Measurements from ENCODE around the gene CFAP54. TPM values are rescaled to one million over a fixed set of nuclear protein-coding genes. Genes with fewer than 3 reads are reported as not detected.

CFAP54 gene, protein sequence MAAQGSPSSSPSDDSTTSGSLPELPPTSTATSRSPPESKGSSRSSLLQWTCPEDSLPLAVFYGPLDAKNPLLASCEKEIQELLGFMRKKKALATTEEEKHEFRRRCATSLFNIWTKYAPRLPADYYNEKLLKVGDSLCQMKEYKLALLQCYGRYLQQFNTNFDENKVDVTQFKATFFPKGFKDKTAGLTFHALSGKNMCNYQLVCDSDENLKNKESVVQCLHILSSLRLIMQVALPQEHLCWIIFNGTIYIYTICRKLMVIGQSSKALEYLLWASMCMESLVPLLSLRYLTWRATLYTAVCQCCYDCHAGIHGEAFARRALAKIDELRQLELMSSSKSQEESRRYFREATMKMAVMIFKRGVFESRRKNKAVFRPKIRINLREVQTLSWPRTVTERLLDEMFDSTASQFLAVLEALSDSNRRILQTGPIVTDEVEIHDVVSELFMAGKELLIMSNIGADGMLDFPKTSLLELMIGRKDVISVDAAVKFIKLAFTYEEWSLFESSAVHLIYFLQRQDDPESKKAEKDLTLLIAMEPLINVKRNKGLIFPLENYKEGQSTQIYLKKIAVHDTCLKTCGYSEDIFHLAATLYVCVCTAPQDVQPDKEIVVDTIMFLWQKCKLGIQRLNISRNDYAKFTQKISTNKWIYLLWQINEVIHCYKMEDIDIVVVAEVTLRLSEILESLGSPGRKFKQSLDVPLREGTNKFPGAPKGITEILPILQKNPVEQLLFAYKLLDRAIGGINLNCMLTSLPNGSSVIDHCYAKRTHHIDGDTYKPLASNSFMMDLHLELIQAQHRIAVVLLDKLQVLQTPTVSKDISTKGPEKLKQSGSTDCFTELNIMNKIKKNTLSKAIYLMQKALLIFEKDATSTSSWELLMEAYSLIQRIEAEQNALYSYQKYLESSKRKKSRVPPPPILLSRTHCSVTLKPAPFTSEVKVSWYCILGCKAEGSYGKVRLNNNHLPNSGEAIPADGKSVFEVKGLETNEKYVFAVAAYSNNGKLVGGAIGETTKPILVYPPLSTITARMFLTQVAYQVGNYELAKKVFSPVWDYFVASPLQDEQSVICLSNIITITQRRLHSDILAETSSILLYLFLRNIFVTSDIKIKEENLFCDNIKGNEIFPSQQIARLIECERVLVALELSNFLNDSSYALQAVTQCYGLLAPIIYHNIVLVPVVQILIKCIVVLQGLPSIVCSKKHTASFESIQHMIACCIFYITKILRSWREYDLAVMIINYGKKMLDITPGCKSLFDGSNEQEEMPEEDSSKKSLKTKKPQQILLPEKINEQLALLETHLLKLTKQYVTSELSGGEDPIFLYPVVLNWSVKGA (N-terminal part only)
- total RNA-seq (2014; rRNA removed; shearing (Covaris generic)): 0.07 and 0.70 TPM in 2 replicates
- polyA plus RNA-seq (2016; fragmentation: Nextera tagmentation; extraction: Ambion mirVana): 0.30 and 0.76 TPM in 2 replicates
- long read RNA-seq: 0 reads

DNA sequence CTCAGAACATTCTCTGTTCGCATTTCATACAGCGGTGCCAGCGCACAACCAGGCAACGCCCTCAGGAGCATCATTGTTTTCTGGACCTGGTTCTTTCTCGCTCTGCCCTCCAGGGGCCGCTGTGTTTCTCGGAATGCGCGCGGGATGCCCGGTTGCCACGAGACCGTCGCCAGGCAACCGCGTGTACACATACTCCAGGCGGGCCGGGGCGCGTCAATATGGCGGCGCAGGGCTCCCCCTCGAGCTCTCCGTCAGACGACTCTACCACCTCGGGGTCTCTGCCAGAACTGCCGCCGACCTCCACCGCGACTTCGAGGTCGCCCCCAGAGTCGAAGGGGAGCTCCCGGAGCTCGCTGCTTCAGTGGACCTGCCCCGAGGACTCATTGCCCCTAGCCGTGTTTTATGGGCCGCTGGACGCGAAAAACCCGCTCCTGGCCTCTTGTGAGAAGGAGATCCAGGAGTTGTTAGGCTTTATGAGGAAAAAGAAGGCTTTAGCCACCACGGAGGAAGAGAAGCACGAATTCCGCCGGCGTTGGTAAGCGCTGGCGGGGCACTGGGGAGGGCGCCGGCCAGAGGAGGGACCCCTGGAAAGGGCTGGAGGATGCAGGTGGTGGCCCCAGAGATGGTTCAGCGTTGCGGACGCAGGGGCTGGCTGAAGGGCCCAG lies at the start of gene CFAP54:
Gene CFAP54, plus strand, starts transcription at position 186 of the 665 bp plus-strand sequence. Its CDS starts 33 bp downstream, at position 219.
- Mint-ChIP-seq H3K4me1 (no peaks in the 10 kb centered on the region; the same call in 1 of the 3 replicates), H3K9me3 (no peaks in the 10 kb centered on the region), H3K36me3 (ENCODE audit: low read depth) (no peaks in the 10 kb centered on the region), H3K27ac (no peak within 1 kb of the TSS), H3K4me3 (peak within 1 kb of the TSS; percentile 93), H3K27me3 (ENCODE audit: insufficient read depth, low read depth, poor library complexity) (peaks cover 6% of the 10 kb centered on the region)
- peak within 1 kb of the TSS; percentile 86 for H3K4me3 ChIP-seq
- no peaks in the 10 kb centered on the region for H3K36me3 ChIP-seq (ENCODE audit: insufficient read depth)
- H3K4me1 ChIP-seq (ENCODE audit: insufficient read depth): no peaks in the 10 kb centered on the region
- H3K27ac ChIP-seq (ENCODE audit: low read depth): no peak within 1 kb of the TSS
- ATAC-seq (peak; percentile 98), DNase-seq (ENCODE audit: low spot score) (peak; percentile 98)
- H3K9me2 ChIP-seq (ENCODE audit: insufficient read depth): no peaks in the 10 kb centered on the region
- no peaks in the 10 kb centered on the region for H3F3A ChIP-seq (replicated peaks; ENCODE audit: low read depth)
- H2AFZ ChIP-seq: peak within 1 kb of the TSS; percentile 100
- no peaks in the 10 kb centered on the region for H3K79me2 ChIP-seq (replicated peaks; ENCODE audit: insufficient read depth)
- peak within 1 kb of the TSS; percentile 85 for H3K4me2 ChIP-seq
- no peaks in the 10 kb centered on the region for H4K20me1 ChIP-seq (replicated peaks; ENCODE audit: insufficient read depth)
- H3K27me3 ChIP-seq (ENCODE audit: insufficient read depth): peaks cover 16% of the 10 kb centered on the region; the same call in 1 of the 2 replicates
- TF ChIP-seq ZNF331 (CRISPR knock-in tag; IDR thresholded peaks at IDR 0.05; ENCODE audit: low read depth): no peak
- no peak for TF ChIP-seq JUNB (IDR thresholded peaks at IDR 0.05; ENCODE audit: unreplicated experiment)
- no peak for TF ChIP-seq STAT1 (IDR thresholded peaks at IDR 0.05; ENCODE audit: unreplicated experiment)
- no peak for TF ChIP-seq POLR2AphosphoS5 (IDR thresholded peaks at IDR 0.05; ENCODE audit: low read depth)
- TF ChIP-seq, protein P1, sequence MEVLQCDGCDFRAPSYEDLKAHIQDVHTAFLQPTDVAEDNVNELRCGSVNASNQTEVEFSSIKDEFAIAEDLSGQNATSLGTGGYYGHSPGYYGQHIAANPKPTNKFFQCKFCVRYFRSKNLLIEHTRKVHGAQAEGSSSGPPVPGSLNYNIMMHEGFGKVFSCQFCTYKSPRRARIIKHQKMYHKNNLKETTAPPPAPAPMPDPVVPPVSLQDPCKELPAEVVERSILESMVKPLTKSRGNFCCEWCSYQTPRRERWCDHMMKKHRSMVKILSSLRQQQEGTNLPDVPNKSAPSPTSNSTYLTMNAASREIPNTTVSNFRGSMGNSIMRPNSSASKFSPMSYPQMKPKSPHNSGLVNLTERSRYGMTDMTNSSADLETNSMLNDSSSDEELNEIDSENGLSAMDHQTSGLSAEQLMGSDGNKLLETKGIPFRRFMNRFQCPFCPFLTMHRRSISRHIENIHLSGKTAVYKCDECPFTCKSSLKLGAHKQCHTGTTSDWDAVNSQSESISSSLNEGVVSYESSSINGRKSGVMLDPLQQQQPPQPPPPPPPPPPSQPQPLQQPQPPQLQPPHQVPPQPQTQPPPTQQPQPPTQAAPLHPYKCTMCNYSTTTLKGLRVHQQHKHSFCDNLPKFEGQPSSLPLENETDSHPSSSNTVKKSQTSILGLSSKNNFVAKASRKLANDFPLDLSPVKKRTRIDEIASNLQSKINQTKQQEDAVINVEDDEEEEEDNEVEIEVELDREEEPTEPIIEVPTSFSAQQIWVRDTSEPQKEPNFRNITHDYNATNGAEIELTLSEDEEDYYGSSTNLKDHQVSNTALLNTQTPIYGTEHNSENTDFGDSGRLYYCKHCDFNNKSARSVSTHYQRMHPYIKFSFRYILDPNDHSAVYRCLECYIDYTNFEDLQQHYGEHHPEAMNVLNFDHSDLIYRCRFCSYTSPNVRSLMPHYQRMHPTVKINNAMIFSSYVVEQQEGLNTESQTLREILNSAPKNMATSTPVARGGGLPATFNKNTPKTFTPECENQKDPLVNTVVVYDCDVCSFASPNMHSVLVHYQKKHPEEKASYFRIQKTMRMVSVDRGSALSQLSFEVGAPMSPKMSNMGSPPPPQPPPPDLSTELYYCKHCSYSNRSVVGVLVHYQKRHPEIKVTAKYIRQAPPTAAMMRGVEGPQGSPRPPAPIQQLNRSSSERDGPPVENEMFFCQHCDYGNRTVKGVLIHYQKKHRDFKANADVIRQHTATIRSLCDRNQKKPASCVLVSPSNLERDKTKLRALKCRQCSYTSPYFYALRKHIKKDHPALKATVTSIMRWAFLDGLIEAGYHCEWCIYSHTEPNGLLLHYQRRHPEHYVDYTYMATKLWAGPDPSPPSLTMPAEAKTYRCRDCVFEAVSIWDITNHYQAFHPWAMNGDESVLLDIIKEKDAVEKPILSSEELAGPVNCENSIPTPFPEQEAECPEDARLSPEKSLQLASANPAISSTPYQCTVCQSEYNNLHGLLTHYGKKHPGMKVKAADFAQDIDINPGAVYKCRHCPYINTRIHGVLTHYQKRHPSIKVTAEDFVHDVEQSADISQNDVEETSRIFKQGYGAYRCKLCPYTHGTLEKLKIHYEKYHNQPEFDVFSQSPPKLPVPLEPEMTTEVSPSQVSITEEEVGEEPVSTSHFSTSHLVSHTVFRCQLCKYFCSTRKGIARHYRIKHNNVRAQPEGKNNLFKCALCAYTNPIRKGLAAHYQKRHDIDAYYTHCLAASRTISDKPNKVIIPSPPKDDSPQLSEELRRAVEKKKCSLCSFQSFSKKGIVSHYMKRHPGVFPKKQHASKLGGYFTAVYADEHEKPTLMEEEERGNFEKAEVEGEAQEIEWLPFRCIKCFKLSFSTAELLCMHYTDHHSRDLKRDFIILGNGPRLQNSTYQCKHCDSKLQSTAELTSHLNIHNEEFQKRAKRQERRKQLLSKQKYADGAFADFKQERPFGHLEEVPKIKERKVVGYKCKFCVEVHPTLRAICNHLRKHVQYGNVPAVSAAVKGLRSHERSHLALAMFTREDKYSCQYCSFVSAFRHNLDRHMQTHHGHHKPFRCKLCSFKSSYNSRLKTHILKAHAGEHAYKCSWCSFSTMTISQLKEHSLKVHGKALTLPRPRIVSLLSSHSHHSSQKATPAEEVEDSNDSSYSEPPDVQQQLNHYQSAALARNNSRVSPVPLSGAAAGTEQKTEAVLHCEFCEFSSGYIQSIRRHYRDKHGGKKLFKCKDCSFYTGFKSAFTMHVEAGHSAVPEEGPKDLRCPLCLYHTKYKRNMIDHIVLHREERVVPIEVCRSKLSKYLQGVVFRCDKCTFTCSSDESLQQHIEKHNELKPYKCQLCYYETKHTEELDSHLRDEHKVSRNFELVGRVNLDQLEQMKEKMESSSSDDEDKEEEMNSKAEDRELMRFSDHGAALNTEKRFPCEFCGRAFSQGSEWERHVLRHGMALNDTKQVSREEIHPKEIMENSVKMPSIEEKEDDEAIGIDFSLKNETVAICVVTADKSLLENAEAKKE (CRISPR knock-in tag; IDR thresholded peaks at IDR 0.05): no peak
- TF ChIP-seq, protein P2, sequence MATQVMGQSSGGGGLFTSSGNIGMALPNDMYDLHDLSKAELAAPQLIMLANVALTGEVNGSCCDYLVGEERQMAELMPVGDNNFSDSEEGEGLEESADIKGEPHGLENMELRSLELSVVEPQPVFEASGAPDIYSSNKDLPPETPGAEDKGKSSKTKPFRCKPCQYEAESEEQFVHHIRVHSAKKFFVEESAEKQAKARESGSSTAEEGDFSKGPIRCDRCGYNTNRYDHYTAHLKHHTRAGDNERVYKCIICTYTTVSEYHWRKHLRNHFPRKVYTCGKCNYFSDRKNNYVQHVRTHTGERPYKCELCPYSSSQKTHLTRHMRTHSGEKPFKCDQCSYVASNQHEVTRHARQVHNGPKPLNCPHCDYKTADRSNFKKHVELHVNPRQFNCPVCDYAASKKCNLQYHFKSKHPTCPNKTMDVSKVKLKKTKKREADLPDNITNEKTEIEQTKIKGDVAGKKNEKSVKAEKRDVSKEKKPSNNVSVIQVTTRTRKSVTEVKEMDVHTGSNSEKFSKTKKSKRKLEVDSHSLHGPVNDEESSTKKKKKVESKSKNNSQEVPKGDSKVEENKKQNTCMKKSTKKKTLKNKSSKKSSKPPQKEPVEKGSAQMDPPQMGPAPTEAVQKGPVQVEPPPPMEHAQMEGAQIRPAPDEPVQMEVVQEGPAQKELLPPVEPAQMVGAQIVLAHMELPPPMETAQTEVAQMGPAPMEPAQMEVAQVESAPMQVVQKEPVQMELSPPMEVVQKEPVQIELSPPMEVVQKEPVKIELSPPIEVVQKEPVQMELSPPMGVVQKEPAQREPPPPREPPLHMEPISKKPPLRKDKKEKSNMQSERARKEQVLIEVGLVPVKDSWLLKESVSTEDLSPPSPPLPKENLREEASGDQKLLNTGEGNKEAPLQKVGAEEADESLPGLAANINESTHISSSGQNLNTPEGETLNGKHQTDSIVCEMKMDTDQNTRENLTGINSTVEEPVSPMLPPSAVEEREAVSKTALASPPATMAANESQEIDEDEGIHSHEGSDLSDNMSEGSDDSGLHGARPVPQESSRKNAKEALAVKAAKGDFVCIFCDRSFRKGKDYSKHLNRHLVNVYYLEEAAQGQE (IDR thresholded peaks at IDR 0.05; ENCODE audit: unreplicated experiment): no peak
- no peak for TF ChIP-seq NANOG (IDR thresholded peaks at IDR 0.05; ENCODE audit: borderline replicate concordance)
- peak; percentile 6; the same call in 1 of the 2 replicates for TF ChIP-seq CREB1 (CRISPR knock-in tag; IDR thresholded peaks at IDR 0.05; ENCODE audit: low read depth)
- TF ChIP-seq, protein P3, sequence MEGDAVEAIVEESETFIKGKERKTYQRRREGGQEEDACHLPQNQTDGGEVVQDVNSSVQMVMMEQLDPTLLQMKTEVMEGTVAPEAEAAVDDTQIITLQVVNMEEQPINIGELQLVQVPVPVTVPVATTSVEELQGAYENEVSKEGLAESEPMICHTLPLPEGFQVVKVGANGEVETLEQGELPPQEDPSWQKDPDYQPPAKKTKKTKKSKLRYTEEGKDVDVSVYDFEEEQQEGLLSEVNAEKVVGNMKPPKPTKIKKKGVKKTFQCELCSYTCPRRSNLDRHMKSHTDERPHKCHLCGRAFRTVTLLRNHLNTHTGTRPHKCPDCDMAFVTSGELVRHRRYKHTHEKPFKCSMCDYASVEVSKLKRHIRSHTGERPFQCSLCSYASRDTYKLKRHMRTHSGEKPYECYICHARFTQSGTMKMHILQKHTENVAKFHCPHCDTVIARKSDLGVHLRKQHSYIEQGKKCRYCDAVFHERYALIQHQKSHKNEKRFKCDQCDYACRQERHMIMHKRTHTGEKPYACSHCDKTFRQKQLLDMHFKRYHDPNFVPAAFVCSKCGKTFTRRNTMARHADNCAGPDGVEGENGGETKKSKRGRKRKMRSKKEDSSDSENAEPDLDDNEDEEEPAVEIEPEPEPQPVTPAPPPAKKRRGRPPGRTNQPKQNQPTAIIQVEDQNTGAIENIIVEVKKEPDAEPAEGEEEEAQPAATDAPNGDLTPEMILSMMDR (conservative IDR thresholded peaks at IDR 0.05; ENCODE audit: low read depth in 2 of 2): peak; percentile 68 to 90
